ENCODE data around the gene ABCA2. TPM values are rescaled to one million over a fixed set of nuclear protein-coding genes. Genes with fewer than 3 reads are reported as not detected.

The ABCA2 gene
- total RNA-seq, 1 experiment from 2014 or later: 22.4 TPM

DNA sequence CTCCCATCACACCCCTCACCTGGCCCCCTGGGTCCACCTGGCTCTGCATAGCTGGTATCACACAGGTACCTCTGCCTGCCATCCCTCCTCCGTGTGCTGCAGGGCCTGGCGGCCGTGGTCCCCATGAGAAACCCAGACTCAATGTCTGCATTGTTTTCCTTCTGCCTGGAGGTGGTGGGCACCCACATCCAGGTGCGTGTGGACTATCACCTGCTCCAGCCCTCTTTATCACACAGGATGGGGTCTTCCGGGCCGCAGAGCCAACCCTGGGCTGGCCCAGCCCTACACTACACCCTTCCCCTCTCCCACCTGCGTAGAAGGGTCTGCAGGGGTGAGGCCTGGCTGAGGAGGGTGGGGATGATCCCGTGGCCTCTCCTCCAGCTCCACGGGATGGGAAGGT, 10.9 kb upstream of the ABCA2 start:
- Histone ChIP-seq H4K8ac (replicated peaks; ENCODE audit: insufficient read length, low read depth, low read length) (no peak overlapping the region), H3K79me2 (ENCODE audit: insufficient read depth, low read length) (no peaks in the 10 kb centered on the region; the same call in 1 of the 2 replicates), H3K4me1 (ENCODE audit: insufficient read depth, low read length) (no peaks in the 10 kb centered on the region), H2BK15ac (ENCODE audit: low read depth, low read length) (no peak overlapping the region), H2BK120ac (ENCODE audit: low read depth, low read length, poor library complexity, severe bottlenecking) (no peak overlapping the region), H3K79me1 (ENCODE audit: insufficient read depth, low read depth, low read length, poor library complexity, severe bottlenecking) (no peaks in the 10 kb centered on the region), H2AFZ (ENCODE audit: low read length) (no peak overlapping the region), H3K18ac (ENCODE audit: insufficient read length, low read depth, low read length) (no peak overlapping the region), H3T11ph (ENCODE audit: low read length) (no peak overlapping the region), H2BK20ac (ENCODE audit: low read depth, low read length, poor library complexity, severe bottlenecking) (no peak overlapping the region), H3K27me3 (ENCODE audit: insufficient read depth, low read length) (no peaks in the 10 kb centered on the region), H4K5ac (ENCODE audit: insufficient read length, low read depth, low read length) (no peak overlapping the region), H3K4me2 (ENCODE audit: insufficient read depth, insufficient read length, low read length) (no peak overlapping the region), H2AK5ac (ENCODE audit: insufficient read length, low read length) (no peak overlapping the region), H3K9me3 (ENCODE audit: control insufficient read depth, low read depth, low read length) (no peaks in the 10 kb centered on the region), H3K14ac (ENCODE audit: insufficient read depth, low read length) (no peak overlapping the region), H3K27ac (ENCODE audit: insufficient read length, low read depth, low read length) (no peak overlapping the region), H3K23ac (ENCODE audit: insufficient read length, low read depth, low read length) (no peak overlapping the region), H4K91ac (ENCODE audit: insufficient read length, low read depth, low read length) (no peak overlapping the region), H3K56ac (ENCODE audit: insufficient read length, low read depth, low read length) (no peak overlapping the region), H4K20me1 (ENCODE audit: control insufficient read depth, insufficient read depth, insufficient read length) (no peaks in the 10 kb centered on the region), H3K23me2 (ENCODE audit: insufficient read length, low read depth, low read length, poor library complexity, severe bottlenecking) (no peaks in the 10 kb centered on the region), H3K4ac (ENCODE audit: low read depth, low read length) (no peak overlapping the region), H2BK5ac (ENCODE audit: insufficient read length, low read length) (no peak overlapping the region), H3K9ac (ENCODE audit: extremely low read depth, insufficient read length, low read length) (no peak overlapping the region), H2BK12ac (ENCODE audit: insufficient read length, low read depth, low read length) (no peak overlapping the region)
- Mint-ChIP-seq H3K27me3 (ENCODE audit: low read depth) (peaks cover 7% of the 10 kb centered on the region), H3K9me3 (no peaks in the 10 kb centered on the region), H3K36me3 (ENCODE audit: insufficient read depth in 1 of 3, low read depth in 3 of 3) (peaks cover 0 to 14% (median 5%) of the 10 kb centered on the region in 3 experiments; a peak in 5 of 7 replicates), H3K27ac (no peak overlapping the region), H3K4me1 (no peaks in the 10 kb centered on the region; a peak in 1 of 4 replicates), H3K4me3 (no peak overlapping the region)
- no CpG with 5 or more reads among the region's 9 CpGs for WGBS (ENCODE audit: extremely low coverage, insufficient read length, low lambda C conversion rate)
- DNase-seq: no peak
- TF ChIP-seq, protein P1, sequence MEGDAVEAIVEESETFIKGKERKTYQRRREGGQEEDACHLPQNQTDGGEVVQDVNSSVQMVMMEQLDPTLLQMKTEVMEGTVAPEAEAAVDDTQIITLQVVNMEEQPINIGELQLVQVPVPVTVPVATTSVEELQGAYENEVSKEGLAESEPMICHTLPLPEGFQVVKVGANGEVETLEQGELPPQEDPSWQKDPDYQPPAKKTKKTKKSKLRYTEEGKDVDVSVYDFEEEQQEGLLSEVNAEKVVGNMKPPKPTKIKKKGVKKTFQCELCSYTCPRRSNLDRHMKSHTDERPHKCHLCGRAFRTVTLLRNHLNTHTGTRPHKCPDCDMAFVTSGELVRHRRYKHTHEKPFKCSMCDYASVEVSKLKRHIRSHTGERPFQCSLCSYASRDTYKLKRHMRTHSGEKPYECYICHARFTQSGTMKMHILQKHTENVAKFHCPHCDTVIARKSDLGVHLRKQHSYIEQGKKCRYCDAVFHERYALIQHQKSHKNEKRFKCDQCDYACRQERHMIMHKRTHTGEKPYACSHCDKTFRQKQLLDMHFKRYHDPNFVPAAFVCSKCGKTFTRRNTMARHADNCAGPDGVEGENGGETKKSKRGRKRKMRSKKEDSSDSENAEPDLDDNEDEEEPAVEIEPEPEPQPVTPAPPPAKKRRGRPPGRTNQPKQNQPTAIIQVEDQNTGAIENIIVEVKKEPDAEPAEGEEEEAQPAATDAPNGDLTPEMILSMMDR (conservative IDR thresholded peaks at IDR 0.05): no peak

All from H9 (cell line).